Lower lobe of right lung (tissue), 2 donors: ENCODE data around the gene TNKS2. TPM values are rescaled to one million over a fixed set of nuclear protein-coding genes. Genes with fewer than 3 reads are reported as not detected.

ENCODE experiments used
- ATAC-seq, 2 donors: fragments of 200-7000 bp; cut with Tn5 transposase; one replicate each; pipeline ENCODE4 v1.9.1; 2020 to 2022; ENCODE audit warnings: mild to moderate bottlenecking in 2 of 2, moderate library complexity in 2 of 2
- DNase-seq: peaks from one replicate; pipeline ENCODE4 v3.0.0-alpha.2; 2020
- H3K27ac ChIP-seq: fragments of 200-600 bp; one replicate; pipeline ENCODE4 v1.8.0; 2022
- H3K27me3 ChIP-seq: fragments of 200-600 bp; one replicate; pipeline ENCODE4 v1.8.0; 2022; ENCODE audit warnings: low read depth
- H3K36me3 ChIP-seq: fragments of 200-600 bp; one replicate; pipeline ENCODE4 v1.8.0; 2022; ENCODE audit warnings: mild to moderate bottlenecking
- H3K4me1 ChIP-seq: fragments of 200-600 bp; one replicate; pipeline ENCODE4 v1.8.0; 2022
- H3K4me3 ChIP-seq: fragments of 200-600 bp; one replicate; pipeline ENCODE4 v1.8.0; 2022; ENCODE audit warnings: mild to moderate bottlenecking
- H3K9me3 ChIP-seq: fragments of 200-600 bp; one replicate; pipeline ENCODE4 v1.8.0; 2022
- CTCF ChIP-seq: fragments of 200-600 bp; IDR thresholded peaks from one replicate; pipeline ENCODE4 v1.8.0; 2022; ENCODE audit warnings: antibody characterized with exemption, mild to moderate bottlenecking
- intact Hi-C: fragments of 100-400 bp; cut with DNase I; formaldehyde crosslinking; loops from one replicate; pipeline ENCODE4 v1.11.0; 2022
- total RNA-seq: library from RNA; stranded (reverse); fragmentation: NEBNext Ultra II Directional; extraction: Animal tissue kit (Norgen Biotek cat#: 25700); gene quantifications from one replicate; pipeline ENCODE4 v1.2.1, GENCODE V29; 2021
- donor health status: DM: no; HTN: yes; CAD: no; lungs with severe emphysema.

TNKS2 gene
- total RNA-seq, 1 donor from 2014 or later = 42.8 TPM

DNA sequence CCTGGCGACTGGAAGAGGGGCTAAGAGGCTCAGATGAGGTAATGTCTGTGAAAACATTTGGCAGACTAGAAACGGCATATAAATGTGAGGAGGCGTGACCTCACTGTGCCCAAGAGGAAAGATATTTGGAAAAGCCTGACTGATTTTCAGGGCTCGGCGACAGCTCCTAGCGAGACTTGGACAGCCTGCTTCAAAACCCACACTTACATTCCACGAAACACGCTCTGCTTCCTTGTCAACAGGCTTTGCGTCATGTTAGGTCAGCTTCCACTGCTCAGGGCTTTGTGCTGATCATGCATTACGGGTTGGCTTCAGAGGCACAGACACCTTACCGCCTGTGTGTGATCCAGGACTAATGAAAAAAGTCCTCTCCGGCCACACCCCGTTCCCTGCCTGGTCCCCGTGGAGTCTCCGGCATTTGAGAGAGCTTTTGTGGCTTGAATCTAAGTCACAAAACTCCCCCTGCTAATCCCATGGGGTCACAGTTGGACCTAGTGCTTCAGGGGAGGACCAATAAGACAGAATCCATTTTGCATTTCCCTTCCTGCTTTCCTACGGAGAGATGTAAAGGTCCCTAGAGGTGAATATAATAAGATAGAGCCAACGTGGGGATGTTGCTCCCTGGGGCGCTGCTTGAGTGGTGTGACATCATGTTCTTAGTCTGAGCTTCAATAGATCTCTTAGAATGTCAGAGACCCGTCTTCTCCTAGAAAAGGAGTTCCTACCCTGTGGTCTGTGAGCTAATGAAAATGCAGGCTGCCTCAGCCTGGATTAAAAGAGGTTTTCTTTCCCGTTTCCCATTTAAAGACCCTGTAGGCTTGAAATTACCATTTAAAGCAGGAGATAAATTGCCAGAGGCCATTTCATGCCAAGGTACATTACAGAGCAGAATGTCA lies 85.6 kb downstream of the TNKS2 start:
- H3K4me3 ChIP-seq = no peak overlapping the region

GRCh38 chr10:91884536-91884935 lies 86.3 kb downstream of the TNKS2 start:
- Histone ChIP-seq H3K4me3 (no peak overlapping the region), H3K9me3 (no peaks in the 10 kb centered on the region), H3K27ac (no peak overlapping the region), H3K4me1 (peaks cover 28% of the 10 kb centered on the region), H3K27me3 (peaks cover 13% of the 10 kb centered on the region), H3K36me3 (no peaks in the 10 kb centered on the region)
- no peak for TF ChIP-seq CTCF
- intact Hi-C loops = no loop called here
- ATAC-seq (no peak), DNase-seq (no peak)

More for the DNA sequence above, 85.6 kb downstream of the TNKS2 start:
- no peaks in the 10 kb centered on the region for H3K36me3 ChIP-seq
- DNase-seq = no peak
- TF ChIP-seq CTCF = no peak
- H3K9me3 ChIP-seq = no peaks in the 10 kb centered on the region
- H3K27ac ChIP-seq = no peak overlapping the region
- peak; percentile 81 for ATAC-seq
- intact Hi-C loops = no loop called here
- peaks cover 7% of the 10 kb centered on the region for H3K27me3 ChIP-seq
- peaks cover 28% of the 10 kb centered on the region for H3K4me1 ChIP-seq

DNA sequence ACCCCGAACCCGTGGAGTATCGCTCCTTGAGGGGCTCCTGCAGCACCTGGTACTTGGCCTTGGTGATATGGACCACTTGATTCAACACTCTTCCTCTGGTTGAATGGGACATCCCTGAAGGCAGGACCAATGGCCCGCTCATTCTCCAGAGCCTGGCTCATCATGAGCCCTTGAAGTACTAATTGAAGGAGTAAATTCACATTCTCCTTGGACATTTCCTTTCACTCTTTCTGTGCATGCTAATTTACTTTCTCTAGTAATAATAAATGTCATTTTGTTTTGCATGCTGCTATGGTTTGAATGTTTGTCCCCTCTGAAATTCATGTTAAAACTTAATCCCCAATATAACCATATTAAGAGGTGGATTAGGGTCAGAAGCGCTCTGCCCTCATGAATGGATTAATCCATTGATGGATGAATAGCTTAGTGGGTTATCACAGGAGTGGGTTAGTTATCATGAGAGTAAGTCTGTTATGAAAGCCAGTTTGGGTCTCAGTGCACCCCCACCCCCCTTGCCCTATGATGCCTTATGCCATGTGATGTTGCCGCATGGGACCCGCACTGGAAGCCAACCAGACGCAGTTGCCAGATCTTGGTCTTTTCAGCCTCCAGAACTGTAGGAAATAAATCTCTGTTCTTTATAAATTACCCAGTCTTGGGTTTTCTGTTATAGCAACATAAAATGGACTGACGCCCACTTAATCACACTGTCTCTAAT lies 87.3 kb downstream of the TNKS2 start:
- intact Hi-C loops = no loop called here

DNA sequence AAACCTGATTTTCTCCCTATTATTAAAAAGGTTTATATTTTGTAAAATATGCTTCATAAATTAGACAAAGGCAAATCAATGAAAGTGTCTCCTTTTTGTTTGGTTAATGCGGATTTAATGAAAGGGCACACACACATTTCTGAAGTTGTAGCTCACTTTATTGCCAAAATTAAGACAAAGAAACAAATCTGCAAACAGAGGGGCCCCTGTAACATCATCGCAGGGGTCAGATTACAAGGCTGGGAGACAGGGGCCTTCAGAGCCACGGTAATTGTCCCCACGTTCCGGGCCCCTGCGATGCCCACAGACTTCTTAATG lies 88.7 kb downstream of the TNKS2 start:
- ATAC-seq = no peak
- no peak for TF ChIP-seq CTCF
- H3K27ac ChIP-seq = no peak overlapping the region

More for the DNA sequence above, 87.3 kb downstream of the TNKS2 start:
- peaks cover 28% of the 10 kb centered on the region for H3K4me1 ChIP-seq
- H3K27me3 ChIP-seq = peaks cover 13% of the 10 kb centered on the region
- H3K36me3 ChIP-seq = no peaks in the 10 kb centered on the region
- H3K4me3 ChIP-seq = no peak overlapping the region
- no peak for TF ChIP-seq CTCF
- no peak overlapping the region for H3K27ac ChIP-seq
- DNase-seq (no peak), ATAC-seq (no peak)
- H3K9me3 ChIP-seq = no peaks in the 10 kb centered on the region

DNA sequence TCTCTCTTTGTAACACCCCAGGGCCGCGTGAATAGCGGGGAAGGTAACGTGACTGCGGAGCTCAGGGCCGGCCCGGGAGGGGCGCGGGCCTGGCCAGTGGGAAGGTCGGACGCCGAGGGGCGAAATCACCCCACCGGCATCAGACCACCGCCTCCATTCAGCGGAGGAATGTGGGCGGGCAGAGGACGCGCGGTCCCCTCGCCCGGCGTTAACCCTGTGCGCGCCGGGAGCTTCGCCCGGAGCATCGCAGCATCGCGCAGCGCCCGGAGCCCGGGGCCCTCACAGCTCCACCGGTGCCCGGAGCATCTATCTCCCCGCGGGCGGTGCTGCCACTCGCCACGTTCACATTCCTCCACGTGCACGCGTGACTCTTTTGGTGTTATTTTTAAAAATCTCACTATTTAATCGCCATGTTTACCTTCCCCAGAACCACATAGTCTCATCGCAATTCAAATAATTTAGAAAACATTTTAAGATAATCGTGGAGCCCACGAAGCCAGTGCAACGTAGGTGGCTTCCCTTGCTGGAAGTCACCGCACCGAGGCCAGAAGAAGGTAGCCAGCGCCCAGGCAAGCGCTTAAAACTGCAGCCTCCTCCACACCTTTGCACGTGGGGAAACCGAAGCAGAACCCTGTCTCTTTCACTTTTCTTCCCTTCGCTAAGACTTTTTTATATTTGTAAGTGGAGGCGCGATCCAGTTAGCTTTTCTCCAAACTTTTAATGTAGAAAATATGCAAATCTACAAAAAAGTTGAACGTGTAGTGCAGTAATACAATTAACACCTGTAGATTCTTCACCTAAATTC lies 89.2 kb downstream of the TNKS2 start:
- Histone ChIP-seq H3K27ac (no peak overlapping the region), H3K36me3 (no peaks in the 10 kb centered on the region), H3K4me3 (peak overlapping the region; percentile 53), H3K27me3 (peaks cover 13% of the 10 kb centered on the region), H3K9me3 (no peaks in the 10 kb centered on the region), H3K4me1 (peaks cover 28% of the 10 kb centered on the region)
- ATAC-seq (peak; percentile 75 to 78), DNase-seq (no peak)
- intact Hi-C loops = no loop called here
- TF ChIP-seq CTCF = no peak

More for the DNA sequence above, 88.7 kb downstream of the TNKS2 start:
- Histone ChIP-seq H3K36me3 (no peaks in the 10 kb centered on the region), H3K9me3 (no peaks in the 10 kb centered on the region), H3K4me3 (peak overlapping the region; percentile 53), H3K4me1 (peaks cover 28% of the 10 kb centered on the region), H3K27me3 (peaks cover 13% of the 10 kb centered on the region)
- DNase-seq = no peak
- intact Hi-C loops = no loop called here
